DMS114 treated with DMSO at 0.1 percent for 48 hours (cell line): Measurements from ENCODE around the gene HSP90AB1.

Experiments
- DNase-seq: peaks from one replicate; lab custom pipeline; 2025; ENCODE audit not compliant: unreplicated experiment; lab: John Stamatoyannopoulos, UW

HSP90AB1 gene

GRCh38 chr6:44246663-44247337, at the start of gene HSP90AB1:
HSP90AB1 (plus strand) TSS chr6:44247101; CDS start chr6:44248630, 1,529 bp downstream.
- peak; percentile 95 for DNase-seq

DNA sequence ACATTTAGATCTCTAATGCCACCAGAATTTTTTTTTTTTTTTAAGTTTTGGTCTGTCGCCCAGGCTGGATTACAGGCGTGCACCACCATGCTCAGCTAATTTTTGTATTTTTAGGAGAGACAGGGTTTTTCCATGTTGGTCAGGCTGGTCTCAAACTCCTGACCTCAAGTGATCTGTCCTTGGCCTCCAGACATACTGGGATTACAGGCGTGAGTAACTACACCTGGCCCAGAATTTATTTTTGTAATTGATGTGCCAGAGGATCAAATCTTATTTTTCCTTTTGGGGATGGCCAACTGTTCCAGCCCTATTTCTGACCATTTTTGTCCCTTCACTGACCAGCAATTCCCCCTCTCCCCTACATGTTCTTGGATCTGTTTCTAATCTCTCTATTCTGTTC, 48.2 kb upstream of the HSP90AB1 start:
- no peak for DNase-seq

DNA sequence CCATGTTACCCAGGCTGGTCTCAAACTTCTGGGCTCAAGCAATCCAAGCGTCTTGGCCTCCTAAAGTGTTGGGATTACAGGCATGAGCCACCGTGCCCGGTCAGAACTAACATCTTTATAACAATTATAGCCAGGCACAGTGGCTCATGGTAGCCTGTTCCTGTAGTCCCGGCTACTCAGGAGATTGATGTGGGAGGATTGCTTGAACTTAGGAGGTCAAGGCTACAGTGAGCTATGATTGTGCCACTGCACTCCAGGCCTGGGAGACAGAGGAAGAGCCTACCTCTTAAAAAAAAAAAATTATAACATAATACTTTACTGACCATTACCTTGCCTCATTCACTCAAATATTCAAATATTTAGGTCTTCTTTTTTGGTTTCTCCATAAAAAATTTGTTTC, 47.0 kb upstream of the HSP90AB1 start:
- DNase-seq = no peak

GRCh38 chr6:44201200-44201599, 45.7 kb upstream of the HSP90AB1 start:
- no peak for DNase-seq

GRCh38 chr6:44201638-44202303, 45.1 kb upstream of the HSP90AB1 start:
- no peak for DNase-seq

DNA sequence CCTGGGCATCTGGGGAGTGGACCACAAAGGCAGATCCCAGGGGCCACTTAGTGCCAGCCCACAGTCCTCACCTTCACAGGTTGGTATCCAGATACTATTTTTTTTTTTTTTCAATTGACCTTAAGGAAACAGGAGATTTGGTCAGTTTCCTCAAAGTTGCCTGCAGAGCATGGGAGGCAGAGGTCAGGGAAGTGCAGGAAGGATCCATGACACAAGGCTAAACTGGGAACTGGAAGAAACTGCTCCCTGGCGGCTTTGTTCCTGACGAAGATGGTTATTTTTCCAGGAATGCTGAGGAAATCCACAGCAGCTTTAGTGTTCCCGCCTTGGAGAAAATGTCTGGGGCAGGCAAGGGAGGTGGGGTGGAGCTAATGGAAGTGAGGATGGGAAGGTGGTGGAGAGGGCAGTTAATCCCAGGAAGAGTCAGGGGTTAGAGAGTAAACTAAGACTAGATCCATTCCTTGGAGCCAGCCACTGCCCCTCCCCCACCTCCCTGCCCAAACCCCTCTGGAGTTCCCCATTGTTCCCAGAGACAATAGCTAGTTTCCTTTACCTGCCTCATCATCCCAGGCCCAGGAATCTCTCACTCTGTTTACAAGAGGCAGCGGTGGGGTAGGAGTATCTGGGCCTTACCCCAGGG, 44.4 kb upstream of the HSP90AB1 start:
- no peak for DNase-seq

DNA sequence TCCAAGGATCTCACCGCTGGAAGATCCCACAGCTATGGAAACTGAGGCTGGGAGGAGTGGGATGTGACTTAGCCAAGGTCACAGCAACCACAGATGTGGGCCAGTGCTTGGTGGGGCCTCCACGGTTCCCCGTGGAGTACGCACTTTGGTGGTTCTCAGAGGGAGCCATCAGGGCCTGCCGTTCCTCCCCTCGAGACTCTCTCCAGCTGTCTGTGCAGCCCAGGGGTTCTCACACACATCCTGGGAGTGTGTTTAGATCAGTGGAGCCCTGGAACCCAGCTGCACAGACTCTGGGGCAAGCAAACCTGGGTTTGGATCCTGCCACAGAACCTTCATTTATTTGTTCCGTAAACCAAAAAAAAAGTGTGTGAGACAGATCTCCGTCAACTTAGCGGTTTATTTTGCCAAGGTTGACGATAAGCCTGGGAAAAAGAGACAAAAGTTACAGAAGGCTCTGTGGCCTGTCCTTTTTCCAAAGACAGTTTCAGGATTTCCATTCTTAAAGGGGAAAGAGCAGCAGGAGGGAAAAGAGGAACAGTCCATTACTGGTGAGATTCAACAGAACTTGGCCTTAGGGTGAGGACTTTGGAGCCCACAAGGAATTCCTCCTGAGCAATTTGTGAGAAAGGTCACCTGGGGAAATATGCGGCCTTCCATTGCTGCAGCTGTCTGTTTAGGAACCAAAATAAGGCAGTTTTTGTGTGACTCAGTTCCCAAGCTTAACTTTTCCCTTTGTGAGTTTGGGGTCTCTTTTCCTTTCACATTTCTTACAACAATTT, 43.7 kb upstream of the HSP90AB1 start:
- no peak for DNase-seq

GRCh38 chr6:44203955-44204354, 42.9 kb upstream of the HSP90AB1 start:
- no peak for DNase-seq

GRCh38 chr6:44207966-44208365, 38.9 kb upstream of the HSP90AB1 start:
- no peak for DNase-seq

GRCh38 chr6:44211284-44211683, 35.6 kb upstream of the HSP90AB1 start:
- no peak for DNase-seq

- no peak for DNase-seq
These were observed 32.6 kb upstream of the HSP90AB1 start for GRCh38 chr6:44214307-44214706.

- no peak for DNase-seq
These were observed 30.1 kb upstream of the HSP90AB1 start, which contains the start of gene MYMX for GRCh38 chr6:44216677-44217331. MYMX (plus strand) TSS chr6:44216926; CDS start chr6:44217472, 546 bp downstream.

GRCh38 chr6:44217332-44218143, 29.4 kb upstream of the HSP90AB1 start:
- no peak for DNase-seq

GRCh38 chr6:44219053-44219814, 27.7 kb upstream of the HSP90AB1 start:
- DNase-seq = peak; percentile 76

DNA sequence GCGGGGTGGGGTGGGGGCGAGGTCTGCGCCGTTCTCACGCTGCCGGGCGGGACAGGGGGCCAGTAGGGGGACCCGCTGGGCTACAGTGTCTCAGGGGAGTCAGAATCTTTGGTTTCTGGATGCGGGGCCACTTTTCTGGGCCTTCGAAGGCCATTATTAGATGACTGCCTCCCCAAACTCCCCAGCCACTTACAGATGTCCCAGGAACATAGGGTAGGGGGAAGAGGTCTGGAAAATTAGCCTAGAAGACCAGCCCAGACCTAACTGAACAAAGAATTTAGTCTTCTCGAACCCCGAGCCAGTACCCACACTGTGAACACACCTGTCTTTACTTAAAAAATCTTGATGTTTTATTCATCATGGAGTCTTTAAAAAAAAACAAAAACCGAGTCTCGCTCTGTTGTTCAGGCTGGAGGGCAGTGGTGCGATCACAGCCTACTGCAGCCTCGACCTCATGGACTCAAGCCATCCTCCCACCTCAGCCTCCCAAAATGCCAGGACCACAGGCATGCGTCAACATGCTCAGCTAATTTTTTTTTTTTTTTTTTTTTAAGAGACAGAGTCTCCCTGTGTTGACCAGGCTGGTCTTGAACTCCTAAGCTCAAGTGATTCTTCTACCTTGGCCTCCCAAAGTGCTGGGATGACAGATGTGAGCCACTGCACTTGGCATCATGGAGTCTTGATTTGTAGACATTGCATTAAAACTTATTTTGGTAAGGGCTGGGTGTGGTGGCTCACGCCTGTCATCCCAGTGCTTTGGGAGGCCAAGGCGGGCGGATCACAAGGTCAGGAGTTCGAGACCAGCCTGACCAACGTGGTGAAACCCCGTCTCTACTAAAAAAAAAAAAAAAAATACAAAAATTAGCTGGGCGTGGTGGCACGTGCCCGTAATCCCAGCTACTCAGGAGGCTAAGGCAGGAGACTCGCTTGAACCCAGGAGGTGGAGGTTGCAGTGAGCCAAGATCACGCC, 26.8 kb upstream of the HSP90AB1 start:
- DNase-seq = no peak

GRCh38 chr6:44220913-44221290, 26.0 kb upstream of the HSP90AB1 start:
- no peak for DNase-seq

DNA sequence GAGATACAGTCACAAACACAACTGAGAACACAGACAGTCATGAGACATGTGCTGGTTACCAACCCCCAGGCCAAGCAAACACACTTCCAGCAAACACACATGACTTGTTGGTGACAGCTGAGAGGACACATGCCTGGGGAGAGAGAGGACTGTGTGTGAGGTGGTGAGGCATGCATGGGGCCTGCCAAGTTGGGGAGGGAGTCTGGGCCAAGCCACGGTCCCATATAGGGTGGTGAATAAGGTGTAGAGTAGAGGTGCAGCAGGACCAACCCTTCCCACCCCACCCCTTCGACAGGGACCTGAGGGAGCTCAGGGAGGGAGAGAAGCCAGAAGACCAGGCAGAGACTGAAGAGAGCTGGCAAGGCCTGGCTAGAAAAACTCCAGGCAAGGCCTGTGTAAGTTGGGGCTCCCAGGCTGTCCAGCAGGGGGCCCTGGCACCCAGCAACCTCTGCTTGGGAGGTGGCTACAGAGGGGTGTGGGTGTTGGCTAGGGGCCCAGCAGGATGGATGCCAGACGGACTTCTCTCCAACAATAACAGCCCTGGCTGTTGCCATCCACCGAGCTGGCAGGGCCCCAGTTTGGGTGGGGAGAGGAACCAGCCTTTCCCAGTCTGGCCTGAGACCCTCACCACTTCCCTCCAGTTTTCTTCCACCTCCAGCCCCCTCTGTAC, 25.5 kb upstream of the HSP90AB1 start:
- peak; percentile 49 for DNase-seq

- DNase-seq = no peak
These were observed 25.0 kb upstream of the HSP90AB1 start for GRCh38 chr6:44221961-44222335.
